Gastroesophageal sphincter (tissue), 4 donors: ENCODE measurements around the gene PSMB9. TPM values are rescaled to one million over a fixed set of nuclear protein-coding genes. Genes with fewer than 3 reads are reported as not detected.

ENCODE experiments used
- ATAC-seq: fragments of 150-250 bp; one replicate; pipeline ENCODE4 v1.9.1; 2016; ENCODE audit warnings: mild to moderate bottlenecking, moderate library complexity
- H3K27ac ChIP-seq, 4 donors: fragments of 200-600 bp; sonication (generic) in 3 of 4; 1 replicate in 3 of 4; 2 replicates in 1 of 4; pipeline ENCODE4 v1.5.1; 2016 to 2019
- H3K27me3 ChIP-seq: fragments of 200-600 bp; sonication (generic); one replicate; pipeline ENCODE4 v1.5.1; 2019
- H3K36me3 ChIP-seq, 2 donors: fragments of 200-600 bp; sonication (generic); one replicate each; pipeline ENCODE4 v1.5.1; 2019; ENCODE audit warnings: control low read depth in 1 of 2
- H3K4me1 ChIP-seq, 3 donors: fragments of 200-600 bp; sonication (generic); 1 replicate in 2 of 3; 2 replicates in 1 of 3; pipeline ENCODE4 v1.5.1; 2016 to 2019; ENCODE audit warnings: control low read depth in 2 of 3
- H3K4me3 ChIP-seq, 2 donors: fragments of 200-600 bp; sonication (generic); one replicate each; pipeline ENCODE4 v1.5.1; 2019; ENCODE audit warnings: mild to moderate bottlenecking in 1 of 2, moderate library complexity in 1 of 2
- H3K9me3 ChIP-seq, 3 donors: fragments of 200-600 bp; sonication (generic); one replicate each; pipeline ENCODE4 v1.5.1; 2017 to 2019; ENCODE audit warnings: control low read depth in 2 of 3
- CTCF ChIP-seq, 4 experiments: fragments of 200-600 bp in 2 of 4; fragments of 450-650 bp in 2 of 4; sonication (generic) in 1 of 4; IDR thresholded peaks; one replicate each; pipeline ENCODE4 v1.5.1; 2017 to 2019; ENCODE audit warnings: antibody characterized with exemption in 4 of 4, mild to moderate bottlenecking in 2 of 4, moderate library complexity in 2 of 4
- EP300 ChIP-seq: sonication (generic); formaldehyde crosslinking; IDR thresholded peaks from one replicate; pipeline ENCODE4 v1.6.1; 2017; ENCODE audit warnings: antibody characterized with exemption, mild to moderate bottlenecking
- POLR2A ChIP-seq, 2 donors: fragments of 450-650 bp; IDR thresholded peaks; one replicate each; pipeline ENCODE4 v1.6.1; 2017; ENCODE audit warnings: antibody characterized with exemption in 2 of 2, mild to moderate bottlenecking in 2 of 2, moderate library complexity in 1 of 2
- POLR2AphosphoS5 ChIP-seq: sonication (generic); formaldehyde crosslinking; IDR thresholded peaks from one replicate; pipeline ENCODE4 v1.6.1; 2017; ENCODE audit warnings: antibody characterized with exemption
- WGBS, 2 donors: methylation state at CpG; one replicate each; pipeline ENCODE4 v1.1.5; 2018; ENCODE audit warnings: low coverage in 1 of 2; 5-methylcytosine and 5-hydroxymethylcytosine counted together
- total RNA-seq, 4 donors: library from RNA; depleted of rRNA; stranded (reverse); fragments of >200 nt; gene quantifications; one replicate each; pipeline ENCODE4 v1.1.0, GENCODE V29; 2016

Gene PSMB9
- total RNA-seq, 4 donors from 2014 or later, result 12.9 to 19.7 (median 15.8) TPM

- Histone ChIP-seq H3K36me3 (peaks cover 0 to 34% of the 10 kb centered on the region in 2 donors), H3K4me1 (peaks cover 3 to 22% (median 11%) of the 10 kb centered on the region in 3 donors), H3K9me3 (no peaks in the 10 kb centered on the region), H3K27ac (no peak overlapping the region), H3K4me3 (no peak overlapping the region), H3K27me3 (no peaks in the 10 kb centered on the region)
- TF ChIP-seq CTCF (IDR thresholded peaks at IDR 0.05), result no peak
- TF ChIP-seq POLR2A (IDR thresholded peaks at IDR 0.05), result no peak
- TF ChIP-seq EP300, result no peak
- no peak for TF ChIP-seq POLR2AphosphoS5
- ATAC-seq, result no peak
- WGBS, 2 donors, result 84 to 89% methylated on average over 9 to 13 of the region's 14 CpGs
Observed at GRCh38 chr6:32857156-32857891, 3.3 kb downstream of the PSMB9 start.

DNA sequence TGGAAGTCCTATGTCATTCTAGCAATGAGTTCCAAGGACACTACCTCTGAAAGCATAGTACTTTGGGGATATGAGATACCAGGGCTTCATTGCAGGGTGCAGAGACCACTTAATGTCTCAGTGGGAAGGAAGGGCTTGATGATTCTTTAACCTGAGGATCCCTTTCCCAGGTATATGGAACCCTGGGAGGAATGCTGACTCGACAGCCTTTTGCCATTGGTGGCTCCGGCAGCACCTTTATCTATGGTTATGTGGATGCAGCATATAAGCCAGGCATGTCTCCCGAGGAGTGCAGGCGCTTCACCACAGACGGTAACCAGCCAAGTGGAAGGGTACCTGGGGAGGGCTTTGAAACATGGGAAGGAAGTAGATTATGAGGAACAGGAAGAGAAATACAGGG, 4.2 kb downstream of the PSMB9 start:
- Histone ChIP-seq H3K4me1 (peaks cover 3 to 19% (median 10%) of the 10 kb centered on the region in 3 donors), H3K36me3 (peaks cover 0 to 34% of the 10 kb centered on the region in 2 donors), H3K4me3 (no peak overlapping the region), H3K27me3 (no peaks in the 10 kb centered on the region), H3K27ac (no peak overlapping the region), H3K9me3 (no peaks in the 10 kb centered on the region)
- TF ChIP-seq POLR2AphosphoS5 (no peak), EP300 (no peak)
- ATAC-seq, result no peak
- 92 to 100% methylated on average over 4 to 5 of the region's 5 CpGs for WGBS, 2 donors

- no peaks in the 10 kb centered on the region for H3K27me3 ChIP-seq
- H3K9me3 ChIP-seq, result no peaks in the 10 kb centered on the region
- no peak for ATAC-seq
- WGBS, 2 donors, result 57 to 63% methylated on average over 1 of the region's 1 CpG
- H3K36me3 ChIP-seq, result peaks cover 0 to 34% of the 10 kb centered on the region in 2 donors
- H3K27ac ChIP-seq, result peak overlapping the region in 1 of 4 donors; percentile 30
- TF ChIP-seq EP300, result no peak
- TF ChIP-seq CTCF (IDR thresholded peaks at IDR 0.05), result no peak
- TF ChIP-seq POLR2AphosphoS5, result no peak
- TF ChIP-seq POLR2A (IDR thresholded peaks at IDR 0.05), result no peak
- H3K4me1 ChIP-seq, result peaks cover 0 to 6% (median 4%) of the 10 kb centered on the region in 3 donors
- no peak overlapping the region for H3K4me3 ChIP-seq
Observed at GRCh38 chr6:32860674-32861073, 6.7 kb downstream of the PSMB9 start.

DNA sequence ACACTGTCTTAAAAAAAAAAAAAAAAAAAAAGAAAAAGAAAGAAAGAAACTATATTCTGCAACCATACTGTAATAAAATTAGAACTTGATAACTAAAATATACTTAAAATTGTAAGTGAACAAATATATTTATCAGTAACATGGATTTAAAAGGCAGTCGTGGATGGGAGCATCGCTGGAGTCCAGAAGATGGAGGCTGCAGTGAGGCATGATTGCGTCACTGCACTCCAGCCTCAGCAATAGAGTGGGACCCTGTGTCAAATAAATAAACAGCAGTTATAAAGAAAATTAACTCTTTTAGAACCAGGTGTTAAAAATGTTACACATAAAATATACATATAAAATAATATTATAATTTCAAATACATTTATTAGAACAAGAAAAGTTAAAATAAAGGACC, 8.7 kb downstream of the PSMB9 start:
- 72 to 74% methylated on average over 3 of the region's 3 CpGs for WGBS, 2 donors
- H3K4me3 ChIP-seq, result no peak overlapping the region
- H3K27me3 ChIP-seq, result no peaks in the 10 kb centered on the region
- no peaks in the 10 kb centered on the region for H3K9me3 ChIP-seq
- peaks cover 0 to 27% of the 10 kb centered on the region in 2 donors for H3K36me3 ChIP-seq
- TF ChIP-seq POLR2A (IDR thresholded peaks at IDR 0.05) (no peak), CTCF (IDR thresholded peaks at IDR 0.05) (no peak), EP300 (no peak), POLR2AphosphoS5 (no peak)
- no peaks in the 10 kb centered on the region for H3K4me1 ChIP-seq
- no peak overlapping the region for H3K27ac ChIP-seq
- ATAC-seq, result no peak

GRCh38 chr6:32865724-32866443, 11.9 kb downstream of the PSMB9 start:
- 69 to 74% methylated on average over 7 to 10 of the region's 10 CpGs for WGBS, 2 donors
- Histone ChIP-seq H3K4me1 (no peaks in the 10 kb centered on the region), H3K27me3 (peaks cover 10% of the 10 kb centered on the region), H3K4me3 (no peak overlapping the region), H3K27ac (no peak overlapping the region), H3K36me3 (no peaks in the 10 kb centered on the region), H3K9me3 (no peaks in the 10 kb centered on the region)
- no peak for ATAC-seq
- TF ChIP-seq POLR2A (IDR thresholded peaks at IDR 0.05), result no peak
- TF ChIP-seq POLR2AphosphoS5, result no peak
- TF ChIP-seq CTCF (IDR thresholded peaks at IDR 0.05), result no peak
- TF ChIP-seq EP300, result no peak
